Measurements from ENCODE around the gene C2orf80.

DNA sequence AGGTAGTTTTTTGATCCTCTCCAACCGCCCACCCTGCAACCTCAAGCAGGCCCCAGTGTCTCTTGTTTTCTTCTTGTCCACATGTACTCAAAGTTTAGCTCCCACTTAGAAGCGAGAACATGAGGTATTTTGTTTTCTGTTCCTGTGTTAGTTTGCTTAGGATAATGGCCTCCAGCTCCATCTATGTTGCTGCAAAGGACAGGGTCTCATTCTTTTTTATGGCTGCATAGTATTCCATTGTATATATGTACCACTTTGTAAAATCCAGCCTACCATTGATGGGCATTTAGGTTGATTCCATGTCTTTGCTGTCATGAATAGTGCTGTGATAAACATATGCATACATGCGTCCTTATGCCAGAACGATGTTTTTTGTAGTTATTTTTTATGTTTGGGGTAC lies 62.7 kb downstream of the C2orf80 start:
- TF ChIP-seq, protein P1, sequence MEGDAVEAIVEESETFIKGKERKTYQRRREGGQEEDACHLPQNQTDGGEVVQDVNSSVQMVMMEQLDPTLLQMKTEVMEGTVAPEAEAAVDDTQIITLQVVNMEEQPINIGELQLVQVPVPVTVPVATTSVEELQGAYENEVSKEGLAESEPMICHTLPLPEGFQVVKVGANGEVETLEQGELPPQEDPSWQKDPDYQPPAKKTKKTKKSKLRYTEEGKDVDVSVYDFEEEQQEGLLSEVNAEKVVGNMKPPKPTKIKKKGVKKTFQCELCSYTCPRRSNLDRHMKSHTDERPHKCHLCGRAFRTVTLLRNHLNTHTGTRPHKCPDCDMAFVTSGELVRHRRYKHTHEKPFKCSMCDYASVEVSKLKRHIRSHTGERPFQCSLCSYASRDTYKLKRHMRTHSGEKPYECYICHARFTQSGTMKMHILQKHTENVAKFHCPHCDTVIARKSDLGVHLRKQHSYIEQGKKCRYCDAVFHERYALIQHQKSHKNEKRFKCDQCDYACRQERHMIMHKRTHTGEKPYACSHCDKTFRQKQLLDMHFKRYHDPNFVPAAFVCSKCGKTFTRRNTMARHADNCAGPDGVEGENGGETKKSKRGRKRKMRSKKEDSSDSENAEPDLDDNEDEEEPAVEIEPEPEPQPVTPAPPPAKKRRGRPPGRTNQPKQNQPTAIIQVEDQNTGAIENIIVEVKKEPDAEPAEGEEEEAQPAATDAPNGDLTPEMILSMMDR (conservative IDR thresholded peaks at IDR 0.05; ENCODE audit: low read depth in 2 of 2), result no peak
- TF ChIP-seq, protein P2, sequence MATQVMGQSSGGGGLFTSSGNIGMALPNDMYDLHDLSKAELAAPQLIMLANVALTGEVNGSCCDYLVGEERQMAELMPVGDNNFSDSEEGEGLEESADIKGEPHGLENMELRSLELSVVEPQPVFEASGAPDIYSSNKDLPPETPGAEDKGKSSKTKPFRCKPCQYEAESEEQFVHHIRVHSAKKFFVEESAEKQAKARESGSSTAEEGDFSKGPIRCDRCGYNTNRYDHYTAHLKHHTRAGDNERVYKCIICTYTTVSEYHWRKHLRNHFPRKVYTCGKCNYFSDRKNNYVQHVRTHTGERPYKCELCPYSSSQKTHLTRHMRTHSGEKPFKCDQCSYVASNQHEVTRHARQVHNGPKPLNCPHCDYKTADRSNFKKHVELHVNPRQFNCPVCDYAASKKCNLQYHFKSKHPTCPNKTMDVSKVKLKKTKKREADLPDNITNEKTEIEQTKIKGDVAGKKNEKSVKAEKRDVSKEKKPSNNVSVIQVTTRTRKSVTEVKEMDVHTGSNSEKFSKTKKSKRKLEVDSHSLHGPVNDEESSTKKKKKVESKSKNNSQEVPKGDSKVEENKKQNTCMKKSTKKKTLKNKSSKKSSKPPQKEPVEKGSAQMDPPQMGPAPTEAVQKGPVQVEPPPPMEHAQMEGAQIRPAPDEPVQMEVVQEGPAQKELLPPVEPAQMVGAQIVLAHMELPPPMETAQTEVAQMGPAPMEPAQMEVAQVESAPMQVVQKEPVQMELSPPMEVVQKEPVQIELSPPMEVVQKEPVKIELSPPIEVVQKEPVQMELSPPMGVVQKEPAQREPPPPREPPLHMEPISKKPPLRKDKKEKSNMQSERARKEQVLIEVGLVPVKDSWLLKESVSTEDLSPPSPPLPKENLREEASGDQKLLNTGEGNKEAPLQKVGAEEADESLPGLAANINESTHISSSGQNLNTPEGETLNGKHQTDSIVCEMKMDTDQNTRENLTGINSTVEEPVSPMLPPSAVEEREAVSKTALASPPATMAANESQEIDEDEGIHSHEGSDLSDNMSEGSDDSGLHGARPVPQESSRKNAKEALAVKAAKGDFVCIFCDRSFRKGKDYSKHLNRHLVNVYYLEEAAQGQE (IDR thresholded peaks at IDR 0.05; ENCODE audit: unreplicated experiment), result no peak
- no peak for TF ChIP-seq EZH2phosphoT487 (IDR thresholded peaks at IDR 0.05; ENCODE audit: unreplicated experiment)
- no peak for TF ChIP-seq ZNF331 (CRISPR knock-in tag; IDR thresholded peaks at IDR 0.05; ENCODE audit: low read depth)

Measured in GM23338 (cell line).